Stomach (tissue), 4 donors: Measurements from ENCODE around the gene SBF2.

Experiments used
- EP300 ChIP-seq: sonication (generic); formaldehyde crosslinking; IDR thresholded peaks from one replicate; pipeline ENCODE4 v1.6.1; 2017; ENCODE audit warnings: antibody characterized with exemption
- POLR2A ChIP-seq, 4 donors: fragments of 450-650 bp; IDR thresholded peaks; one replicate each; pipeline ENCODE4 v1.6.1; 2016; ENCODE audit warnings: antibody characterized with exemption in 4 of 4, control low read depth in 2 of 4, mild to moderate bottlenecking in 1 of 4, moderate library complexity in 1 of 4
- TF ChIP-seq, protein P1 (sequence below), 7 experiments: fragments of 450-650 bp in 4 of 7; fragments of 200-600 bp in 3 of 7; sonication (generic) in 3 of 7; IDR thresholded peaks; one replicate each; pipeline ENCODE4 v1.5.1; 2016 to 2019; ENCODE audit warnings: antibody characterized with exemption in 7 of 7, control low read depth in 2 of 7, mild to moderate bottlenecking in 1 of 7

DNA sequence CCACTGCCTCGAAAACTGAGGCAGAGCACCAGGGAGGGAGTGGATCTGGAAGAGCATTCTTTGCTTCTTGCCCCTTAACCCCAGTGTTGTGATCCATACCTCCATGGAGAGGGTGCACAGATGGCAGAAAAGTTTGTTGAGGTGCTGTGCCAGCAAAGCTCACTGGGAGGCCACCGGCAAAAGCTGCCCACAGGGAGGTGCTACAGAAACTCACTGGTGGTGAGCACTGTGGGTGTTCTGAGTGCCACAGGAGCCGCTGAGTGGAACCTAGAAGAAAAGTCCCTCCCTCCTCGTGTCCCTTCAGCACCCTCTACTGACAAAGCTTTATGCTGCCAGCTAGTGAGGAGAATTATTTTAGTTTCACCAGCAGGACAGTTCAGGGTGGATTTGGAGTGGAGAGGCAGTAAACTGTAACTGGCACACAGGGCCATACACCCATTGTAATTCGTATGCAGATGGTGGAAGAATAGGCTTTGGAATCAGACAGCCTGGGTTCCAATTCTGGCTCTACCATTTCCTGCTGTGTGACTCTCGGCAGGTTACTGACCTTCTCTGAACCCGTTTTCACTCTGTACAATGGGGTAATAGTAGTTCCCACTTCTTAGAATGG lies 545.6 kb downstream of the SBF2 start:
- TF ChIP-seq, protein P1, sequence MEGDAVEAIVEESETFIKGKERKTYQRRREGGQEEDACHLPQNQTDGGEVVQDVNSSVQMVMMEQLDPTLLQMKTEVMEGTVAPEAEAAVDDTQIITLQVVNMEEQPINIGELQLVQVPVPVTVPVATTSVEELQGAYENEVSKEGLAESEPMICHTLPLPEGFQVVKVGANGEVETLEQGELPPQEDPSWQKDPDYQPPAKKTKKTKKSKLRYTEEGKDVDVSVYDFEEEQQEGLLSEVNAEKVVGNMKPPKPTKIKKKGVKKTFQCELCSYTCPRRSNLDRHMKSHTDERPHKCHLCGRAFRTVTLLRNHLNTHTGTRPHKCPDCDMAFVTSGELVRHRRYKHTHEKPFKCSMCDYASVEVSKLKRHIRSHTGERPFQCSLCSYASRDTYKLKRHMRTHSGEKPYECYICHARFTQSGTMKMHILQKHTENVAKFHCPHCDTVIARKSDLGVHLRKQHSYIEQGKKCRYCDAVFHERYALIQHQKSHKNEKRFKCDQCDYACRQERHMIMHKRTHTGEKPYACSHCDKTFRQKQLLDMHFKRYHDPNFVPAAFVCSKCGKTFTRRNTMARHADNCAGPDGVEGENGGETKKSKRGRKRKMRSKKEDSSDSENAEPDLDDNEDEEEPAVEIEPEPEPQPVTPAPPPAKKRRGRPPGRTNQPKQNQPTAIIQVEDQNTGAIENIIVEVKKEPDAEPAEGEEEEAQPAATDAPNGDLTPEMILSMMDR (IDR thresholded peaks at IDR 0.05): peak in 5 of 7 experiments; percentile 53 to 75 (median 64)
- TF ChIP-seq POLR2A (IDR thresholded peaks at IDR 0.05): no peak
- TF ChIP-seq EP300: no peak
